Mesenteric fat pad (tissue), 1 donor: Measurements from ENCODE around the gene COX14. TPM values are rescaled to one million over a fixed set of nuclear protein-coding genes. Genes with fewer than 3 reads are reported as not detected.
A peak's percentile ranks its signal among the peaks of the same experiment; 100 is the strongest.

Experiments used
- DNase-seq: peaks from one replicate; pipeline ENCODE4 v3.0.0-alpha.2; 2020; ENCODE audit warnings: low spot score
- total RNA-seq: library from RNA; stranded (reverse); fragmentation: NEBNext Ultra II Directional; extraction: Animal tissue kit (Norgen Biotek cat#: 25700); gene quantifications from one replicate; pipeline ENCODE4 v1.2.1, GENCODE V29; 2021
- donor health status: DM: yes; HTN: yes; CAD: no.

Gene COX14
- total RNA-seq, 1 donor from 2014 or later: 92.0 TPM

DNA sequence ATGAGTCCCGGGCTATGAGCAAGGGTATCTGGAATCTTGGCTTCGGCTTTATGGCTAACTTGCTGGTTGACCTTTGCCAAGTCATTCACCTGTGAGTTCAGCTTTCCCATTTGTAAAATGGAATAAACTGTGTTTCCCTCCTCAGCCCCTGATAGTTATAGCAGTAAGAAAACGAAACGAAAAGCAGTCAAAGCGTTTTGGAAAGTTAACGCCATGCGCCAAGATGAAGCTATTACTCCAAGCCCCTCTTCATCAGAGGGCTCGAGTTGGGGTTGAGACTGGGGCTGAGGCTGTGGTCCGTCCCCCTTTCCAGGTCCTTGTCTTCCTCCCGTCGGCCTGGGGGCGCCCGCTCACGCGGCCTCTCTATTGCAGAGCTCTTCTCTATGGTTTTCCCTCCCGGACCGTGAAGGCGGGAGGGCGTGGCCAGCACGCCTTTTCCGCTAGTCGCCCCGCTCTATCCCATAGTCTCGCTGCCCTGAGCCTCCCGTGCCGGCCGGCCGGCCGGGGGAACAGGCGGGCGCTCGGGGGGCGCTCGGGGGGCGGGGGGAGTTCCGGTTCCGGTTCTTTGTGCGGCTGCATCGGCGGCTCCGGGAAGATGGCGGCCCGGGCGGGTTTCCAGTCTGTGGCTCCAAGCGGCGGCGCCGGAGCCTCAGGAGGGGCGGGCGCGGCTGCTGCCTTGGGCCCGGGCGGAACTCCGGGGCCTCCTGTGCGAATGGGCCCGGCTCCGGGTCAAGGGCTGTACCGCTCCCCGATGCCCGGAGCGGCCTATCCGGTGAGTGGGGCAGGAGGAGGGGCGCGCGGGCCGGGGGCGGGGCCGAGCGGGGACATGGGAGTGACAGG is 27.0 kb upstream of the COX14 start, which contains the start of gene SMARCD1:
TSS of gene SMARCD1 (plus strand) at position 568 of the 840 bp plus-strand sequence. CDS start at position 596, 28 bp downstream.
- DNase-seq: peak; percentile 95

DNA sequence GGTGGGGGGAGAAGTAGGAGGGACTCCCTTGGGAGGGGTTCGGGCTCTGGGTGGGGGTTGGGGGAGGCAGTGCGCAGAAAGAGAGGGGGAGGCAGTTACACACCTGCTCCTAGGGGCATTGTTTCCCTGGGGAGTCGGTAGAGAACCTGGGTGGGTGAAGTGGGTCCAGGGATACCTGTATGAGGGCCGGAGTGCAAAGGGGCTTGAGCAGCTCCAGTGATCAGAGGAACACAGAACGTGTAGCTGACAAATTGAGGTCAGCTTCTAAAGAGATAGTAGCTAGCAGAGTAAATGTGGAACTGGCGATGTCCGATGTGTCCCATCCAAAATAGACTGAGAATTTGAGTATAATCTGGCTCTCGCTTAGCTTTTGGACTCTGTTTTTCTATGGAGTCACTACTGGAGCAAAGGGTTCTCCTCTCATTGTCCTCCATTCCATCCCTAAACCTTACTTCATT is 26.4 kb upstream of the COX14 start:
- DNase-seq: no peak

GRCh38 chr12:50086148-50086547 is 25.9 kb upstream of the COX14 start:
- no peak for DNase-seq

DNA sequence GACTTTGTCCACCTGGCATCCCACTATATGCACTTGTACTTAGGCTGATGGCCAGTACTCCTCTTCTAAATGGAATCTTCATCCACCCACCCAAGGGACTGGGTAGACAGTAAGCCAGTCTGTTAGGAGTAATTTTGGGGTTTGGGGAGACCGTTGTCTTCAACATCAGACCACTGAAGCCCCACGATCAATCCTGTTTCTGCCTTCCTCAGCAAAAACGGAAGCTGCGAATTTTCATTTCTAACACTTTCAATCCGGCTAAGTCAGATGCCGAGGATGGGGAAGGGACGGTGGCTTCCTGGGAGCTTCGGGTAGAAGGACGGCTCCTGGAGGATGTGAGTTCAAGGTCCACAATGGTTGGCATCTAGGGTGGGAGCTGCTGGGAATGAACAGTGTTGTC is 24.9 kb upstream of the COX14 start:
- no peak for DNase-seq

GRCh38 chr12:50087995-50088394 is 24.0 kb upstream of the COX14 start:
- no peak for DNase-seq

- DNase-seq: no peak
Measured at GRCh38 chr12:50088577-50089335, 23.3 kb upstream of the COX14 start.

DNA sequence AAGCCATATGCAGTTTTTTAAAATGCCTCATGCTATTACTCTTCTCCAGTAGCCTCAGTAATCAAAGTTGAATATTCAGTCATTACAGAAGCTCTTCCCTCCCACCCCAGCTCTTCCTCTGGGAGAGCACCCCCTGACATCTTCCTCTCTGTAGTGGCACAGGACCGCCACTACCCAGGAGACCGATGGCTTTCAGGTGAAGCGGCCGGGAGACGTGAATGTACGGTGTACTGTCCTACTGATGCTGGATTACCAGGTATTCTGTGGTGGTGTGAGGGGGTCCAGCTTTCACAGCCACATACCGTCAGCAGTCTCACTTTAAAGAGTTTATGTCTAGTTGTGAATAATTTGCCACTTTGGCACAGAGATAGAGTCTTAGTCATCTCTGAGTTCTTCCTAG is 22.3 kb upstream of the COX14 start:
- DNase-seq: no peak

DNA sequence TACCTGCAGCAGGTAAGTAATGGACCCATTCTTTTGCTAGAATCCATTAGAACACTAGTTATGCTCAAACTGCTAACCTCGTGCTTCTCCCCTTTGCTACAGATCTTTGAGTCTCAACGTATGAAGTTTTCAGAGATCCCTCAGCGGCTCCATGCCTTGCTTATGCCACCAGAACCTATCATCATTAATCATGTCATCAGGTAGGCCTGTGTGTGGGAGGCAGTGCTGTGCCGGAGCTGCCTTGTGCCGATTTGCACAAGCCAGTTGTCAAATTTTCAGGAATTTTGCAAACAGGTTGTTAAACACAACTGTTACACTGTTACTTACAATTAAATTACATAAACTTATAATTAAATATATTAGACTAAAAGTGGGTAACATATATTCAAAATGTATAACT is 21.6 kb upstream of the COX14 start:
- DNase-seq: no peak

DNA sequence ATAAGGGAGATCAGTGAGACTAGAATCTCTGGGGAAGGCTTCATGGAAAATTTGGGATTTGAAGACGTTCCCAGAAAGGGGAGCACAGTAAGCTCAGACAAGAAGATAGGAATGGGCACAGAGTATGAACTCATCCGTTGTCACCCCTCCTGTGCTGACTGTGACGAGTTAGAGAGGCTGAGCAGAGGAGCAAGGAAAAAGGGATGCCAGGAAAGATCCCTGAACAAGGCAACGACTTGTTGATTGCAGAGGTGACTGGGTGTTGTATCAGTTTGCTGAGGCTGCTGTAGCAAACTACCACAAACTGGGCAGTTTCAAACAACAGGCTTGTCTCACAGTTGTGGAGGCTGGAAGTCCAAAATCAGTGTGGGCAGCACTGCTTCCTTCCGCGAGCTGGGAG is 14.1 kb upstream of the COX14 start:
- no peak for DNase-seq

DNA sequence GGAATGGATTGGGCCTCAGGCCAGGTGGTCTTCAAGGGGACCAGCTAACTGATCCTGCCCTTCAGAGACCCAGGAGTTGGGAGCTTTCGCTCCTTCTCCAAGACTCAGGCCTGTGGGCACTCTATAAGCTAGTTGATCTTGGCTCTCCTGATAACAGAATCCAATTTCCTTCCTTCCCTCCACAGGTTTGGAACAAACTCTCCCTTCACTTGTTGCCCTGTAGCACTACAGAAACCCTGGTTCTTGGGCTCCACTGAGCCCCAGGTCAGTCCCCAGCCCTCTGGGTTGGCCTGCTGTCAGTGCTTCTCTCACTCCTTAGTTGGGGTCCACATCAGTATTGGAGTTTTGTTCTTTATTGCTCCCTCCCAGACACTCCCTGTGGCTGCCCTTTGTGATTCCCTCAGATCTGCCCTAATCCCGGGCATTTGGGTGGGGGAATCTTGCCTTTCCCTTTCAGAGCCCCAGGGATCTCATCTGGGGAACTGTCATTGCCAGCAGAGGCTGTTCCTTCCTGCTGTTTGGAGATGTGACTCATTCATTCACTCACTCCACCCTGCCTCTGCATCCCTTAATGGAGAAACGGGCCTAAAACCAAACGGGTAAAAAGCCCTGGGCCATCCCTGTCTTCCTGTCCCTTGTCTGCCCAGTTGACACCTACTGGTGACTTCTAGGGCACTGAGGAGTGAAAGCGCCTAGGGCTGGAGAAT is 12.6 kb upstream of the COX14 start:
- no peak for DNase-seq

DNA sequence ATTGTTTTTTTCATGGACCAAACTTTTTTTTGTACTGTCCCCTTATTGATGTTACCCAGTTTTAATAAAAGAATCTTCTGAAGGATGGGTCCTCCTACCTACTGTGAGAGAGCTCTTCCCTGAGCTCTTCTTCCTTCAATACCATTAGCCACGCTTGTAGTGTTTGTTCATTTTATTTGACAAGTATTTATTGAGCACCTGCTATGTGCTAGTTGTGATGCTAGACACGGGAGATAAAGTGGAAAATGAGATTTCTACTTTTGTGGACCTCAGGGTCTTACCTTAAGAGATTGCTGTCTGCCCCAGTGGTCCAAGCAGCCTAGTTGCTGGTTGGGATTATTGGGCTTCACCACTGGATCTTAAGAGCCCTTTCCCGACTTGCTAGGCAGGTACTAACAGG is 11.5 kb upstream of the COX14 start:
- no peak for DNase-seq

DNA sequence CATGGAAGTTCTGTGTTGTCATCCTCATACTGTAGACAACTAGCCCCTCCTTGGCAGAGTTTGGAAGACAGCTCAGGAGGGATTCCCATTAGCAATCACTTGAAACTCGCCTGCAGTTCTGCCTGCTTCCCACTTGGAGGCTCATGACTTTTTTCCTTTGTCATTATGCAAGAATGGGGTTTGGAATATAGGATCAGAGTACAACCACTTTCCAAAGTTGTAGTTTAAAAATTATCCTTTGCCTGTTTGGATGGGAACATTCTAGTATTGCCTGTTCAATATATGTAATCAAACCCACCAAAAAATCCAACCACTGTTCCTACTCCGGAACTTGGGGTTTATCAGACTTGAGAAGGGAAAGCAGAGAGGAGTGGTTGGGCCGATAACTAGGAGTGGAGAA is 10.4 kb upstream of the COX14 start:
- DNase-seq: no peak

GRCh38 chr12:50102131-50102531 is 9.9 kb upstream of the COX14 start:
- no peak for DNase-seq

GRCh38 chr12:50102646-50103309 is 9.3 kb upstream of the COX14 start:
- no peak for DNase-seq

GRCh38 chr12:50103351-50103750 is 8.7 kb upstream of the COX14 start:
- DNase-seq: no peak

GRCh38 chr12:50103767-50104321 is 8.2 kb upstream of the COX14 start, which contains the start of gene GPD1:
TSS of gene GPD1 (plus strand) at chr12:50104008. CDS start at chr12:50104051, 43 bp downstream.
- DNase-seq: no peak

GRCh38 chr12:50104417-50105366 is 7.3 kb upstream of the COX14 start:
- no peak for DNase-seq

DNA sequence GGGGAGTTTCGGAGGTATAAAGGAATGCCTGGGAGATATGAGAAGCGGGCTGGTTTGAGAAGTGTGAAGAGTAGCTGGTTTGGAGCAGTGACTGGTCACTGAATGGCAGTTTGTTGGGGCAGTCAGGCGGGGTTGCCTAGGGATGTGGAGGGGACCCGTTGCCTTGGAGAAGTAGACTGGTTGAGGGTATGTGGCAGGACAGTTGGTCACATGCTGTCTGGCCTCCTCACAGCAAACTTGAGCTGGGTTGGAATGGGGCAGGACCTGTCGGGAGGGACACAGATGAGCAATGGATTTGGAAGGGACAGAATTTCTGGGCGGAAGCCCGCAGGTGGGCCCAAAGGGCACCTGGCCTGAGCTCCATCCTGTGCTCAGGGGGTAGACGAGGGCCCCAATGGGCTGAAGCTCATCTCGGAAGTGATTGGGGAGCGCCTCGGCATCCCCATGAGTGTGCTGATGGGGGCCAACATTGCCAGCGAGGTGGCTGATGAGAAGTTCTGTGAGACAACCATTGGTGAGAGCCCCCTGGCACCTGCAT is 6.1 kb upstream of the COX14 start:
- DNase-seq: no peak

DNA sequence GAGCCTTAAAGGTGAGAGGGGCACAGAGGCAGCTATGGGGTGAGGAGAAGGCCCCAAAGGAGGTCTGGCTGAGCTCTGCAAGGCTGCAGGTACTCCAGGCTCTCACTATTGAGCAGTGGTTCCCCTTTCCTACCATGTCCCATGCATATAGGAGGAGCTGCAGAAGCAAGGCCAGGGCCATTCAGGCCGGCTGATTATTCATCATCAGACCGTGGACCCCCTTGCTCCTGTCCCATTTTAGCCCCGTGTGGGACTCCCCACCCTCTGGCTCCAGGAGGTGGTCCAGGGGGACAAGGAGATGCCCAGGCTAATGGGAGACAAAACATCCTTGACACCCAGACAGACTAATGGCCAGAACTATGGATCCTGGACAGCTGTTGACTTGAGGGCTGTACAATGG is 5.1 kb upstream of the COX14 start:
- no peak for DNase-seq
